ENCODE data around the gene ELP4.
"Not testable (repeated sequence)": the region's sequence is repeated elsewhere in the genome, so short reads cannot be mapped to it uniquely, and the experiment has no call there.

Gene ELP4

DNA sequence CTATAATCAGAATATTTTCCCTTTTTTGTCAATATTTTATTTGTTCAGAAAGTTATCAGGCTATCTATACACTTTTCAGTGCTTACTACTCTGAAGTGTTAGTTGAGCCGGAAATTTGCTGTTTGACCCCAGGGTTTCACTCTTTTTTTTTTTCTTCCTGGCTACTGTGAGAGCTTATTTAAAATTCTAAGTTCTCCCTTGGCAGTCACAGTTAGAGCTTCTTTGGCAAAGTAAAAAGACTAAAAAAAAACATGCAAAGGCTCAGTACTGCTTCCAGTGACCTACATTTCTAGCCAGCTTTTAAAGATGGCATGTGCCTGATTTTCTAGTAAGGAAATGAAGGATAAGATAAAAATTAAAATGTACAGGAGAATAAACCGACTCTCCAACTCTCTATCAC lies 48.4 kb downstream of the ELP4 start:
- no peak for DNase-seq

GRCh38 chr11:31560842-31561476 lies 51.4 kb downstream of the ELP4 start:
- no peak for DNase-seq

GRCh38 chr11:31564517-31564916 lies 55.0 kb downstream of the ELP4 start:
- not testable (repeated sequence) for DNase-seq

- not testable (repeated sequence) for DNase-seq
Measured at GRCh38 chr11:31574133-31574532, 64.6 kb downstream of the ELP4 start.

DNA sequence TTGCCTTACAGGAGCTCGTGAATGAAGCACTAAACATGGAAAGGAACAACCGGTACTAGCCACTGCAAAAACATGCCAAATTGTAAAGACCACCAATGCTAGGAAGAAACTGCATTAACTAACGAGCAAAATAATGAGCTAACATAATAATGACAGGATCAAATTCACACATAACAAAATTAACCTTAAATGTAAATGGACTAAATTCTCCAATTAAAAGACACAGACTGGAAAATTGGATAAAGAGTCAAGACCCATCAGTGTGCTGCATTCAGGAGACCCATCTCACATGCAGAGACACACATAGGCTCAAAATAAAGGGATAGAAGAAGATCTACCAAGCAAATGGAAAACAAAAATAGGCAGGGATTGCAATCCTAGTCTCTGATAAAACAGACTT lies 66.2 kb downstream of the ELP4 start:
- not testable (repeated sequence) for DNase-seq

GRCh38 chr11:31579412-31579811 lies 69.8 kb downstream of the ELP4 start:
- not testable (repeated sequence) for DNase-seq

- no peak for DNase-seq
Measured at GRCh38 chr11:31582697-31583096, 73.1 kb downstream of the ELP4 start.

DNA sequence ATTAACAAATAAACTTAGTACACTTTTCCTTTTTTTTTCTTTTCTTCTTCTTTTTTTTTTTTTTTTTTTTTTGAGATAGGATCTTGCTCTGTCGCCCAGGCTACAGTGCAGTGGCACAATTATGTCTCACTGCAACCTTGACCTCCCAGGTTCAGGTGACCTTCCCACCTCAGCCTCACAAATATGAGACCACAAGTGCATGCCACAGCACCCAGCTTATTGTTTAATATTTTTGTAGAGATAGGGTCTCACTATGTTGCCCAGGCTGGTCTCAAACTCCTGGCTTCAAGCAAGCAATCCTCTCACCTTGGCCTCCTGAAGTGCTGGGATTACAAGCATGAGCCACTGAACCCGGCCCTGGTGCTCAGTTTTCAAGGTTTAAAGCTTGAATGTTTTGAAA lies 88.9 kb downstream of the ELP4 start:
- DNase-seq = no peak

DNA sequence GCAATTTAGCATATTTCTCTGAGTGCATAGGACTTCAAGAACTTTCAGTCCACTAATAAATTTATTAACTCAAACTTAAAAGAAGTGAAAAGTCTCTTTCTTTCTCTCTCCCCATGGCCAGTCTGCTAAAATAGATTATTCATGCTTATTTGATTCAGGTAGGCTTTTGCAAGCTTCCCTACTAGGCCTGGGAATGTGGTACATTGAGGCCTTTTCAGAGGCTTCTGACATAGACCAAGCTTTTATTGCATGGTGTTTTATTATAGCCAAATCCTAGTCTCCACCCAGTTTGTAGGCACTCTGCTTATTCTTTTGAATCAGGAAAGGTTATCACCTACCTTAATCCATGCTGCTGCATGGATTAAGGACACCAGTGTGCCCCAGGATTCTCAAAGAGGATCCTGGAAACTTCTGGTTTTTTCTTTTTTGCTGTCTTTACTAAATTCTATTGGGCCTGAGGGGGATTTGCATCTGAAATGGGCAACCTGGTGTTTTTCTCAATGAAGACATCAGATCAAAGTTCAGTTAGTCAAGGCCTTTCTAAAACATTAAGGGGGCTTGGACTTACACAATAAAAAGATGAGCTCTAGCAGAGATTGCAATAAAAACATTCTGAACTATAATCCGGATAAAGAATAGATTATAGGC lies 92.2 kb downstream of the ELP4 start:
- DNase-seq = no peak

DNA sequence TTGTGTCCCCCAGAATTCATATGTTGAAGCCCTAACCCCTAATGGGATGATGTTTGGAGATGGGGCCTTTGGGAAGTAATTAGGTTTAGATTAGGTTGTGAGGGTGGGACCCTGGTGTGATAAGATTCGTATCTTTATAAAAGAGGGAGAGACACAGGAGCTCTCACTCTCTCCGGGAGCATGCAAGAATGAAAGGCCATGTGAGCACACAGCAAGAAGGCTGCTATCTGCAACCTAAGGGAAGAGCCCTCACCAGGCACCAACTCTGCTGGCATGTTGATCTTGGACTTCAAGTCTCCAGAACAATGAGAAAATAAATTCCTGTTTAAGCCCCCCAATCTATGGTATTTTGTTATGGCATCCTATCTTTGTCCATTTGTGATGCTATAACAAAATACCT lies 97.3 kb downstream of the ELP4 start:
- DNase-seq = no peak

DNA sequence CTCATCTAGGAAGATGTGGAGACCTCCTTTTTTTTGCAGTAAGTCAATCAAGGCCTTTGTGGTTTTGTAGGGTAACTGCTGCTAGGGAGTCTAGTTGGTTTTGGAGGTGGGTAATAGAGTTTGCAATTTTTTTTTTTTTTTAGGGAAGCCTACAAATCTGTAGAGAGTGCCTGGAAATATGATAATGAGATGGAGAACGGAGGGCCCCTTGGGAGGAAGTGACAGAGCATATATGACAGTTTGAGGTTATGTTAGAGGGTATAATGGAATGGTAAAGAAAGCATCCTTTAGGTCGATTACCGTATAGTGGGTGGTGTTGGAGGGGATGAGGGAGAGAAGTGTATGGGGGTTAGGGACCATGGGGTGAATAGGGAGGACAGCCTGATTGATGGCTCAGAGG lies 98.3 kb downstream of the ELP4 start:
- no peak for DNase-seq

- no peak for DNase-seq
Measured at GRCh38 chr11:31608995-31609394, 99.4 kb downstream of the ELP4 start.

GRCh38 chr11:31610544-31610943 lies 101.0 kb downstream of the ELP4 start:
- DNase-seq = no peak

GRCh38 chr11:31617246-31617645 lies 107.7 kb downstream of the ELP4 start:
- no peak for DNase-seq

DNA sequence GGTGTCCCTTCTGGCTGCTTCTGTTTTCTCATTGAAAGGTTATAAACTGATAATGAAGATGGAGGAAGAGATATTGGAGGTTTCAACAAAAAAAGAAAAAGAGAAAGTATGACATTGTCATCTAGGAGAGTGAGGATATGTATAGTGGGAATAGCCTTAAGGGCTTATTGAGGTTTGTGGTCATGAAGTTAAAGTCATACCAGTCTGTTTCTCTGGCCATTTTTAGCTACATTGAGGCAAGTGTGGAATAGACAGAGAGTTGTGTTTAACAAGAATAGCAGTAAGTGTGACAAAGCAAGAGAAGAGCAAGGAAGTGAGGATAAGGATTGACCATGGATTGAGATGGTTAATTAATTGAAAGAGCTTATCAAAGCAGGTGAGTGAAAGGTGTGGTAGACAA lies 110.4 kb downstream of the ELP4 start:
- DNase-seq = no peak

DNA sequence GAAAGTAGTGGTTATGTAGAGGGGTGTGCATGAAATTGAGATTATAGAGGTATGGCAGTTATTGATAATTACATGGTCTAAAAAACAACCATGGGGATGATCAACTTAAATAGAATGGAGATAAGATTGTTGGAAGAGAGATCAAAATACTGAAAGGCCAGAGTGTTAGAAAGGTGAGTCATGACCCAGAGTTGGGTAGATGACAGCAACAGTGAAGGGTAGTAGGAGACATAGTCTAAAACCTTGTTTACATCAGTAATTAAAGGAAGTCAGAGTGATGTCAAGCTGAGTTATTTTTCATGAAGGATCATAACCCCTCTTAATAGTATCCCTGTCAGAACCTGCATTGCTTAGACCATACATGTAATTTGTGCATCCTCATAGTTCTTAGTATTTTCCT lies 110.9 kb downstream of the ELP4 start:
- no peak for DNase-seq

GRCh38 chr11:31625868-31626267 lies 116.3 kb downstream of the ELP4 start:
- no peak for DNase-seq

DNA sequence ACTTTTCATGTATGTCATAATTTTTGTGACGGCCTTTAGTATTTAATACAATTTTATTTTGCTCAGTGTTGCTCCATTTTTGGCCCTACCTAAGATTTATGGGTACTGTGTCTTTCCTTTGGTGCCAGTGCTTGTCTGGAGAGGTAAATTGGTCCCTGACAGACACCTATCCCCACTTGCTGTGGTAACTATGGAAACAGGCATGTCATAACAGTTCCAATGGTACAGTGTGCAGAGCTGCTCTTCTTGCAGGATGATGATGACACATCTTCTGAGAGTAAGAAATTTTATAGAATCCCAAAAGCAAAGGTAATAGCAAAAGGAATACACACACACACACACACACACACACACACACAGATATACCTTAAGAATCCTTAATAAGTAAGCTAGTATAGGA lies 118.5 kb downstream of the ELP4 start:
- no peak for DNase-seq

DNA sequence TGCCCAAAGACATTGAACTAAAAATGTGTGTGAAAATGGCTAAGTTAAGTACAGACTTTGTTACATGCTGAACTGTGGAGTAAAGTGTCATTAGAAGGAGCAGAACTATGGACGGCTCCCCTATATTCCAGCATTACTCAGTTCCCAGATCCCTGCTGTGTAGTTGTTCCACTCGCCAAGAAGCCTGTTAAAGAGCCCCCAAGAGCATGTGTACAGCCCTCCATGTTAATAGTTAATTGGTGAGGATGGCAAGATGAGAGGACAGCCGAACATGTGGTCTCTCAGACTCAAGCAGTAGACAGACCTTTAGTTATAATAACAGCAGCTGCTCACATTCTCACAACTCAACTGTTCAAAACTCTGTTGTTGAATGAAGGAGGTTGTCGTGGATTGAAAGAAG lies 127.4 kb downstream of the ELP4 start:
- DNase-seq = peak; percentile 91

DNA sequence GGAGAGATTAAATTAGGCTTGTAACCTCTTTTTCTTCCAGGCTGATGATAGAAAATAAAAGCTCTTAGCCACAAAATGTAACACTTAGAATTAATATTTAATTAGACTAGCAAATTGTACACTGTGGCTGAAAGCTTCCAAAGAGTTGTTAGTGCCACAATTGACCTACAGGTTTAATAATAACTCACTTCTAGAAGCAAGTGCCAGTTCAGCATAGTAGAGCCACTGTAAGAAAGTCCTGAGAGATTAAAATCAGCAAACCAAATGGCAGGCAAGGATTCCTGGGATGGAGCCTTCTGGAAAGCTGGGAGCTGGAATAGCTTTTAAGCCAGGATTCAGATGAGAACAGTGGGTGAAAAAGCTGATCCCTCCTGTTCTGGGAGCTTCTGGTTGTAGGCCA lies 131.0 kb downstream of the ELP4 start:
- DNase-seq = peak; percentile 36

DNA sequence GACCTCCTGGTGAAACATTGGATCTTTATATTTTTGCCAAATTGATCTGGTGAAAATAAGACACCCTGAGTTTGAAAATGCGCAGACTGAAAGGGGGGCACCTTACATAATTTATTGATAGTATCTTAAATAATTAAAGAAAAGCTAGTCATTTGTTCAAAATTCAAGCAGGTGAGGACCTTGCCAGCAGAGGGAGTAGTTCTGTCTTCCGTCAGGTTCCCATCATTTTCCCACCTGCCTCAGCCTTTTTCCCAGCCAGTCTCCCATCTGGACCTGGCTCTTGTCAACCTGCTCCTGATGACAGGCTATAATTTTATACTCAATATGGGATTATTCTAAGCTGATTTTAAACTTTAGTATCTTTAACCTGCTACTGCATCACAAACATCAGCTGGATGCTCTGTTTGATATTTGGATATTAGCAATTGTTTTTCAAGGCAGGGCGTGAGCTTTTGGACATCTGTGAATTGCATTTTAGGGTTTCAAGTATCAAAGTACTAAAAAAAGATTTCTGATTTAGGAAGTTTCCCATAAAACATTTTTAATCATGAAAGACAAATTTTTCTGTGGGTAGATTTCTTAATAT lies 132.0 kb downstream of the ELP4 start:
- DNase-seq = peak; percentile 85

- no peak for DNase-seq
Measured at GRCh38 chr11:31643857-31644256, 134.3 kb downstream of the ELP4 start.

GRCh38 chr11:31645747-31646146 lies 136.2 kb downstream of the ELP4 start:
- DNase-seq = no peak

DNA sequence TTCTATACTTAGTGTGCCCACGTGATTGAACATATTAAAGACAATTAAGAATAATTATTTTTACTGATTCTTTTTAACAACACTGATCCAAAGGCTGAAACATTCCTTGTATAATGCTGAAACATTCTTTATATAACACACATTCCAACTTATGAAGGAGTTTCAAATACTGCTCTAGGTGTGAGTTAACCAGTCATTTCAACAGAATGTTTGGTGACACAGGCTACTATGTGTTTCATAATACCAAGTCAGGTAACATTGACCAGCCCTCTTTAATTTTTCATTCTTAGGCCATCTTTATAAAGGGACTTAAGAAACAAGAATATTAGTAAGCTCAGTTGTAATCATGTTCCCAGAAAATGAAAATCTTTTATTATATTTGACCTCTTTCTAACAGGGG lies 136.6 kb downstream of the ELP4 start:
- no peak for DNase-seq

Data from NCI-H1694 treated with DMSO at 0.1 percent for 48 hours (cell line).